Activated naive CD4-positive, alpha-beta T cell treated with anti-CD3 and anti-CD28 coated beads, Interleukin-2, amount 10 ng/mL, durations not matched to agents 7 days and 5 days (primary cell): ENCODE data around the gene EPO.

Experiments used
- CTCF ChIA-PET: fragments of 350-600 bp; sonication (Branson Sonifier 250); formaldehyde crosslinking; loops from one replicate; lab custom pipeline; 2021; ENCODE audit warnings: antibody characterized with exemption; lab: Charles Lee
- DNase-seq: peaks from one replicate; pipeline ENCODE4 v3.0.0-alpha.2; 2020
- H3K27ac Mint-ChIP-seq: one replicate; pipeline ENCODE4 v1.8.0; 2021; ENCODE audit warnings: mild to moderate bottlenecking, moderate library complexity, mixed read lengths
- H3K27me3 Mint-ChIP-seq: one replicate; pipeline ENCODE4 v1.8.0; 2021; ENCODE audit warnings: mild to moderate bottlenecking, mixed read lengths
- H3K36me3 Mint-ChIP-seq: one replicate; pipeline ENCODE4 v1.8.0; 2021; ENCODE audit warnings: mixed read lengths
- H3K4me1 Mint-ChIP-seq: one replicate; pipeline ENCODE4 v1.8.0; 2021; ENCODE audit warnings: mixed read lengths
- H3K4me3 Mint-ChIP-seq: one replicate; pipeline ENCODE4 v1.8.0; 2021; ENCODE audit warnings: mild to moderate bottlenecking, moderate library complexity, mixed read lengths
- H3K9me3 Mint-ChIP-seq: one replicate; pipeline ENCODE4 v1.8.0; 2021; ENCODE audit warnings: mixed read lengths

The EPO gene

GRCh38 chr7:100720279-100720670, at the start of gene EPO:
Gene EPO (plus strand): TSS chr7:100720468. CDS start chr7:100720981, 513 bp downstream.
- no peaks in the 10 kb centered on the region for H3K36me3 Mint-ChIP-seq

GRCh38 chr7:100671353-100672327, 48.6 kb upstream of the EPO start:
- H3K27ac Mint-ChIP-seq, result no peak overlapping the region
- peaks cover 34% of the 10 kb centered on the region for H3K27me3 Mint-ChIP-seq
- H3K4me3 Mint-ChIP-seq, result no peak overlapping the region
- peaks cover 12% of the 10 kb centered on the region for H3K36me3 Mint-ChIP-seq
- CTCF ChIA-PET, result interaction anchor here (1.0 kb wide), 1 partner anchor 37 kb away, joined by 3 read pairs; no protein-coding TSS in a partner anchor
- H3K4me1 Mint-ChIP-seq, result peaks cover 13% of the 10 kb centered on the region
- no peaks in the 10 kb centered on the region for H3K9me3 Mint-ChIP-seq
- no peak for DNase-seq

More at GRCh38 chr7:100720279-100720670, at the start of gene EPO:
- Mint-ChIP-seq H3K27me3 (peaks cover 81% of the 10 kb centered on the region), H3K9me3 (no peaks in the 10 kb centered on the region), H3K4me1 (peaks cover 3% of the 10 kb centered on the region), H3K4me3 (no peak within 1 kb of the TSS), H3K27ac (no peak within 1 kb of the TSS)
- CTCF ChIA-PET, result interaction anchor here (1.2 to 1.7 kb wide), 2 partner anchors 15 to 131 kb away, joined by 3 to 6 read pairs; partner anchors contain the start of genes POP7 and SLC12A9
- no peak for DNase-seq

GRCh38 chr7:100673302-100673941, 46.8 kb upstream of the EPO start, which contains the start of gene GNB2:
Gene GNB2 (plus strand): TSS chr7:100673740. CDS start chr7:100676266, 2,526 bp downstream.
- peak; percentile 99 for DNase-seq
- peaks cover 27% of the 10 kb centered on the region for H3K4me1 Mint-ChIP-seq
- peaks cover 27% of the 10 kb centered on the region for H3K27me3 Mint-ChIP-seq
- CTCF ChIA-PET, result interaction anchor here (0.6 kb wide), 1 partner anchor 113 kb away, joined by 3 read pairs; no protein-coding TSS in a partner anchor
- H3K4me3 Mint-ChIP-seq, result peak within 1 kb of the TSS; percentile 97
- H3K27ac Mint-ChIP-seq, result peak within 1 kb of the TSS; percentile 95
- H3K36me3 Mint-ChIP-seq, result peaks cover 24% of the 10 kb centered on the region
- H3K9me3 Mint-ChIP-seq, result no peaks in the 10 kb centered on the region

- no peaks in the 10 kb centered on the region for H3K9me3 Mint-ChIP-seq
- peak overlapping the region; percentile 95 for H3K27ac Mint-ChIP-seq
- CTCF ChIA-PET, result interaction anchor here (1.5 to 5.2 kb wide), 2 partner anchors 18 to 62 kb away, joined by 3 to 23 read pairs; partner anchors contain the start of gene MOSPD3
- peaks cover 27% of the 10 kb centered on the region for H3K27me3 Mint-ChIP-seq
- peaks cover 26% of the 10 kb centered on the region for H3K36me3 Mint-ChIP-seq
- peaks cover 29% of the 10 kb centered on the region for H3K4me1 Mint-ChIP-seq
- peak overlapping the region; percentile 97 for H3K4me3 Mint-ChIP-seq
- DNase-seq, result peak; percentile 65
These were observed 46.3 kb upstream of the EPO start for GRCh38 chr7:100673942-100674410.

GRCh38 chr7:100674411-100675104, 45.7 kb upstream of the EPO start:
- Mint-ChIP-seq H3K4me3 (peak overlapping the region; percentile 97), H3K4me1 (peaks cover 32% of the 10 kb centered on the region), H3K27me3 (peaks cover 21% of the 10 kb centered on the region), H3K36me3 (peaks cover 30% of the 10 kb centered on the region), H3K27ac (peak overlapping the region; percentile 95), H3K9me3 (no peaks in the 10 kb centered on the region)
- DNase-seq, result no peak
- CTCF ChIA-PET, result interaction anchor here (0.9 to 5.2 kb wide), 3 partner anchors 17 to 63 kb away, joined by 3 to 23 read pairs (median 3); partner anchors contain the start of gene MOSPD3

GRCh38 chr7:100675105-100675451, 45.2 kb upstream of the EPO start:
- Mint-ChIP-seq H3K27ac (peak overlapping the region; percentile 95), H3K4me1 (peaks cover 37% of the 10 kb centered on the region), H3K9me3 (no peaks in the 10 kb centered on the region), H3K4me3 (peak overlapping the region; percentile 97), H3K36me3 (peaks cover 31% of the 10 kb centered on the region), H3K27me3 (peaks cover 18% of the 10 kb centered on the region)
- CTCF ChIA-PET, result interaction anchor here (0.9 to 5.2 kb wide), 3 partner anchors 17 to 63 kb away, joined by 3 to 23 read pairs (median 3); partner anchors contain the start of gene MOSPD3
- no peak for DNase-seq

- H3K9me3 Mint-ChIP-seq, result no peaks in the 10 kb centered on the region
- DNase-seq, result peak; percentile 92
- peaks cover 18% of the 10 kb centered on the region for H3K27me3 Mint-ChIP-seq
- H3K4me3 Mint-ChIP-seq, result peak overlapping the region; percentile 89
- peak overlapping the region; percentile 89 for H3K27ac Mint-ChIP-seq
- H3K4me1 Mint-ChIP-seq, result peaks cover 44% of the 10 kb centered on the region
- CTCF ChIA-PET, result interaction anchor here (5.2 kb wide), 1 partner anchor 16 kb away, joined by 23 read pairs; no protein-coding TSS in a partner anchor
- peaks cover 34% of the 10 kb centered on the region for H3K36me3 Mint-ChIP-seq
These were observed 44.5 kb upstream of the EPO start for GRCh38 chr7:100675581-100676350.

- Mint-ChIP-seq H3K4me3 (peak overlapping the region; percentile 89), H3K27me3 (peaks cover 11% of the 10 kb centered on the region), H3K9me3 (no peaks in the 10 kb centered on the region), H3K27ac (peak overlapping the region; percentile 83), H3K36me3 (peaks cover 37% of the 10 kb centered on the region), H3K4me1 (peaks cover 53% of the 10 kb centered on the region)
- no peak for DNase-seq
- CTCF ChIA-PET, result interaction anchor here (0.6 to 5.2 kb wide), 3 partner anchors 15 to 93 kb away, joined by 3 to 23 read pairs (median 6); no protein-coding TSS in a partner anchor
These were observed 43.6 kb upstream of the EPO start for GRCh38 chr7:100676501-100677306.

GRCh38 chr7:100677308-100678267, 42.7 kb upstream of the EPO start:
- H3K4me1 Mint-ChIP-seq, result peaks cover 52% of the 10 kb centered on the region
- peak overlapping the region; percentile 62 for H3K27ac Mint-ChIP-seq
- peak overlapping the region; percentile 89 for H3K4me3 Mint-ChIP-seq
- CTCF ChIA-PET, result interaction anchor here (0.6 to 5.2 kb wide), 3 partner anchors 14 to 69 kb away, joined by 4 to 23 read pairs (median 6); partner anchors contain the start of gene POP7
- no peaks in the 10 kb centered on the region for H3K9me3 Mint-ChIP-seq
- peaks cover 38% of the 10 kb centered on the region for H3K36me3 Mint-ChIP-seq
- DNase-seq, result no peak
- H3K27me3 Mint-ChIP-seq, result peaks cover 11% of the 10 kb centered on the region

- H3K4me3 Mint-ChIP-seq, result no peak overlapping the region
- peak overlapping the region; percentile 52 for H3K27ac Mint-ChIP-seq
- H3K36me3 Mint-ChIP-seq, result peaks cover 40% of the 10 kb centered on the region
- H3K9me3 Mint-ChIP-seq, result no peaks in the 10 kb centered on the region
- CTCF ChIA-PET, result interaction anchor here (1.0 to 5.2 kb wide), 2 partner anchors 14 to 27 kb away, joined by 4 to 23 read pairs; partner anchors contain the start of gene POP7
- DNase-seq, result no peak
- peaks cover 6% of the 10 kb centered on the region for H3K27me3 Mint-ChIP-seq
- H3K4me1 Mint-ChIP-seq, result peaks cover 48% of the 10 kb centered on the region
These were observed 41.8 kb upstream of the EPO start for GRCh38 chr7:100678291-100678984.
